IMR-90 (cell line): Measurements from ENCODE around the gene AKR1A1. TPM values are rescaled to one million over a fixed set of nuclear protein-coding genes. Genes with fewer than 3 reads are reported as not detected.

ENCODE experiments used
- ATAC-seq: fragments of 200-7000 bp; cut with Tn5 transposase; 2 replicates; pipeline ENCODE4 v1.9.1; 2020; ENCODE audit warnings: low read depth, mild to moderate bottlenecking, moderate library complexity
- BruUV-seq: library from RNA; stranded (reverse); fragments of 400-500 nt; replicated peaks from 2 replicates; lab custom pipeline; 2021; lab: Mats Ljungman, UMichigan
- CTCF ChIA-PET: fragments of 300-600 bp; formaldehyde crosslinking; extraction: SDS; loops from one replicate; lab custom pipeline; 2021; ENCODE audit warnings: antibody characterized with exemption; lab: Yijun Ruan, JAX
- POLR2A ChIA-PET: fragments of 300-600 bp; sonication (Branson Sonifier 250); formaldehyde crosslinking; loops from one replicate; lab custom pipeline; 2022; ENCODE audit warnings: antibody characterized with exemption; ENCODE audit not compliant: unreplicated experiment; lab: Charles Lee
- DNase-seq: peaks from one replicate; pipeline ENCODE4 v3.0.0; 2013
- H2AFZ ChIP-seq: replicated peaks from 2 replicates; pipeline ENCODE3; 2013; ENCODE audit warnings: low read length, mild to moderate bottlenecking; ENCODE audit not compliant: poor library complexity
- H2AK5ac ChIP-seq: 2 replicates; pipeline ENCODE4 v1.6.1; 2013; ENCODE audit warnings: low read depth, low read length, inconsistent platforms
- H2AK9ac ChIP-seq: replicated peaks from 2 replicates; pipeline ENCODE3; 2013; ENCODE audit warnings: mild to moderate bottlenecking, low read depth, low read length, moderate library complexity; ENCODE audit not compliant: poor library complexity
- H2BK120ac ChIP-seq: 2 replicates; pipeline ENCODE4 v1.6.1; 2013; ENCODE audit warnings: low read depth, low read length, inconsistent platforms
- H2BK15ac ChIP-seq: 3 replicates; pipeline ENCODE4 v1.6.1; 2013; ENCODE audit warnings: low read depth, low read length, inconsistent platforms
- H2BK20ac ChIP-seq: 2 replicates; pipeline ENCODE4 v1.6.1; 2013; ENCODE audit warnings: low read depth, mild to moderate bottlenecking, inconsistent platforms, low read length, moderate library complexity
- H2BK5ac ChIP-seq: 2 replicates; pipeline ENCODE4 v1.6.1; 2013; ENCODE audit warnings: mild to moderate bottlenecking, low read depth, low read length, inconsistent platforms; ENCODE audit not compliant: poor library complexity, severe bottlenecking
- H3K14ac ChIP-seq: replicated peaks from 2 replicates; pipeline ENCODE4 v1.6.1; 2013; ENCODE audit warnings: low read depth, low read length, inconsistent platforms
- H3K18ac ChIP-seq: 2 replicates; pipeline ENCODE4 v1.6.1; 2013; ENCODE audit warnings: low read depth, low read length, control low read depth
- H3K23ac ChIP-seq: 2 replicates; pipeline ENCODE4 v1.6.1; 2013; ENCODE audit warnings: low read depth, low read length, inconsistent platforms
- H3K27ac ChIP-seq: 2 replicates; pipeline ENCODE4 v1.5.1; 2013; ENCODE audit warnings: mild to moderate bottlenecking, control low read depth, low read length; ENCODE audit not compliant: insufficient read depth
- H3K27me3 ChIP-seq: 2 replicates; pipeline ENCODE4 v1.6.1; 2013; ENCODE audit warnings: low read length; ENCODE audit not compliant: control insufficient read depth, insufficient read depth
- H3K36me3 ChIP-seq: 2 replicates; pipeline ENCODE4 v1.6.1; 2013; ENCODE audit warnings: low read length, mixed read lengths; ENCODE audit not compliant: control insufficient read depth, insufficient read depth
- H3K4ac ChIP-seq: 2 replicates; pipeline ENCODE4 v1.6.1; 2013; ENCODE audit warnings: low read depth, low read length, inconsistent platforms
- H3K4me1 ChIP-seq: 2 replicates; pipeline ENCODE4 v1.6.1; 2013; ENCODE audit warnings: low read length, mixed read lengths; ENCODE audit not compliant: control insufficient read depth, insufficient read depth
- H3K4me2 ChIP-seq: 2 replicates; pipeline ENCODE4 v1.6.1; 2013; ENCODE audit warnings: low read depth, mild to moderate bottlenecking, control low read depth, low read length, moderate library complexity
- H3K4me3 ChIP-seq: 2 replicates; pipeline ENCODE4 v1.5.1; 2013; ENCODE audit warnings: low read depth, mild to moderate bottlenecking, control low read depth, low read length, moderate library complexity; ENCODE audit not compliant: insufficient read depth
- H3K56ac ChIP-seq: 2 replicates; pipeline ENCODE4 v1.6.1; 2013; ENCODE audit warnings: low read length, inconsistent platforms; ENCODE audit not compliant: insufficient read depth; ENCODE audit errors: extremely low read depth
- H3K79me1 ChIP-seq, 2 experiments: 2 replicates each; pipeline ENCODE4 v1.6.1; 2013; ENCODE audit warnings: low read length in 2 of 2, inconsistent platforms in 1 of 2, low read depth in 1 of 2
- H3K9ac ChIP-seq: 2 replicates; pipeline ENCODE4 v1.6.1; 2013; ENCODE audit warnings: low read depth, low read length, control low read depth
- H3K9me1 ChIP-seq: 2 replicates; pipeline ENCODE4 v1.6.1; 2013; ENCODE audit warnings: low read length, inconsistent platforms; ENCODE audit not compliant: insufficient read depth
- H3K9me3 ChIP-seq: 2 replicates; pipeline ENCODE4 v1.6.1; 2013; ENCODE audit warnings: low read length; ENCODE audit not compliant: control insufficient read depth, insufficient read depth
- H4K20me1 ChIP-seq: 2 replicates; pipeline ENCODE4 v1.6.1; 2013; ENCODE audit warnings: low read length, inconsistent platforms; ENCODE audit not compliant: insufficient read depth
- H4K5ac ChIP-seq: 2 replicates; pipeline ENCODE4 v1.6.1; 2013; ENCODE audit warnings: mild to moderate bottlenecking, low read depth, low read length, control low read depth
- H4K8ac ChIP-seq, 2 experiments: 2 replicates each; pipeline ENCODE4 v1.6.1; 2013; ENCODE audit warnings: low read depth in 2 of 2, low read length in 2 of 2, control low read depth in 1 of 2, inconsistent platforms in 1 of 2
- H4K91ac ChIP-seq: 2 replicates; pipeline ENCODE4 v1.6.1; 2013; ENCODE audit warnings: low read depth, low read length, inconsistent platforms; ENCODE audit not compliant: insufficient read depth
- CTCF ChIP-seq: conservative IDR thresholded peaks from 2 replicates; pipeline ENCODE4 v1.5.1; 2012; ENCODE audit warnings: mild to moderate bottlenecking, low read depth, low read length, improper control_type of control experiment
- POLR2A ChIP-seq: IDR thresholded peaks from 2 replicates; pipeline ENCODE4 v1.6.1; 2012; ENCODE audit warnings: mild to moderate bottlenecking, low read depth, low read length
- WGBS, 2 experiments: methylation state at CpG; one replicate each; pipeline versions ENCODE4 v1.1.5 to v1.1.7; 2013; ENCODE audit warnings: missing lambda C conversion rate in 2 of 2; ENCODE audit not compliant: insufficient read length in 1 of 2; ENCODE audit errors: extremely low coverage in 2 of 2; 5-methylcytosine and 5-hydroxymethylcytosine counted together
- dilution Hi-C: fragments of 300-500 bp; cut with HindIII; formaldehyde crosslinking; loops from one replicate; pipeline ENCODE4 v1.14.3; 2018; ENCODE audit warnings: low sequenced_read_pairs; ENCODE audit not compliant: unreplicated experiment
- in situ Hi-C: fragments of 300-500 bp; cut with MboI; formaldehyde crosslinking; loops from 3 replicates; pipeline ENCODE4 v1.14.3; 2019; ENCODE audit warnings: low sequenced_read_pairs, inconsistent platforms, mixed read lengths
- intact Hi-C: fragments of 100-400 bp; cut with micrococcal nuclease; formaldehyde crosslinking; loops from 2 replicates; pipeline ENCODE4 v1.10.0; 2022
- polyA plus RNA-seq, 3 experiments: library from polyadenylated mRNA; depleted of rRNA; stranded (reverse); fragments of >200 nt; gene quantifications; 2 replicates each; pipeline ENCODE4 v1.2.3, GENCODE V29; 2012; ENCODE audit warnings: low replicate concordance in 1 of 3
- total RNA-seq: library from RNA; depleted of rRNA; stranded (reverse); fragments of >200 nt; gene quantifications from 2 replicates; pipeline ENCODE4 v1.2.3, GENCODE V29; 2012

Gene AKR1A1
- total and polyA plus RNA-seq, 2 of the 4 experiments (the other 2 are of a cell fraction): 141 to 151 TPM

DNA sequence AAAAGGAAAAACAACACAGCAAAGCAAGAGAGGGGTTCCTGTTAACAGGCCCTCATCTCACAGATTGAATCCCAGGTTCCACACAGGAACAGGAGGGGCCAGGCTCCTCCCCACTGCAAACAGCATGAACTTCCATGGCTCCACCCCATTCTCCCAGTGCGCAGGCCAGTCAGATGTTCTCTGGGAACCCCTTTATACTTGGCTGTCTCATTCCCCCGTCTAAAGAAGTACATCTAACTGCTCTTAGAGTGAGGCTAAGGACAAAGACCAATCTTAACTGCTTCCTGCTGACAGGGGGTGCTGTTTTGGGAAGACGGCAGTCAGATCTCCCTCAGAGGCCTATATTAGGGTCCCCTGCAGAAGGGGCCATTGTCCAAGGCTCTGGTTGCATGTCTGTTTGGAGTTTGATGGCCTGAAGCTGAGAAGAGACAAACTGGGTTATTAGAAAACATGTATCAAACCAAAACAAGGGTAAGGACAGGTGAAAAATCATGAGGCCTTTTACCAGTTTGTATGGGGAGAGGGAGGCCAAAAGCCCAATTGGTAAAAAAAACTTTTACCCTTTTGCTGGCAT lies 22.7 kb downstream of the AKR1A1 start:
- H3K4me3 ChIP-seq: no peak overlapping the region
- H3K4me2 ChIP-seq: no peak overlapping the region
- TF ChIP-seq CTCF (no peak), POLR2A (no peak)
- ChIA-PET POLR2A (interaction anchor here (0.6 kb wide), 1 partner anchor 765 kb away, joined by 3 read pairs; the partner anchor contains the start of gene BTBD19), CTCF (no interaction called here)
- no peaks in the 10 kb centered on the region for H3K9me3 ChIP-seq
- ATAC-seq: 0 out of 2 replicates have a peak, but pooled peaks have one; percentile 31
- H2BK15ac ChIP-seq: no peak overlapping the region
- H4K20me1 ChIP-seq: no peaks in the 10 kb centered on the region
- dilution Hi-C loops (no loop called here), intact Hi-C loops (loop anchor here (5.0 kb wide), 1 partner anchor 561 kb away; the partner anchor contains the start of genes HECTD3 and UROD), in situ Hi-C loops (loop anchor here (5.0 kb wide), 1 partner anchor 216 kb away; no protein-coding TSS in a partner anchor)
- peaks cover 14% of the 10 kb centered on the region for H3K36me3 ChIP-seq
- no peak overlapping the region for H4K5ac ChIP-seq
- no peaks in the 10 kb centered on the region for H3K27me3 ChIP-seq
- no peak overlapping the region for H3K14ac ChIP-seq
- H3K9ac ChIP-seq: no peak overlapping the region
- no peak overlapping the region for H2BK5ac ChIP-seq
- no peak overlapping the region for H3K56ac ChIP-seq
- H3K27ac ChIP-seq: no peak overlapping the region
- H3K79me1 ChIP-seq: no peaks in the 10 kb centered on the region
- no peak overlapping the region for H3K18ac ChIP-seq
- H4K91ac ChIP-seq: no peak overlapping the region
- H3K4me1 ChIP-seq: no peaks in the 10 kb centered on the region
- H3K4ac ChIP-seq: no peak overlapping the region
- no CpG with 5 or more reads among the region's 3 CpGs for WGBS, 2 experiments
- H2BK20ac ChIP-seq: no peak overlapping the region
- no peak overlapping the region for H3K23ac ChIP-seq
- no TSS peak for BruUV-seq
- H4K8ac ChIP-seq: no peak overlapping the region
- H2BK120ac ChIP-seq: no peak overlapping the region
- no peak overlapping the region for H2AK9ac ChIP-seq
- H2AFZ ChIP-seq: no peak overlapping the region
- DNase-seq: no peak
- H3K9me1 ChIP-seq: no peaks in the 10 kb centered on the region
- no peak overlapping the region for H2AK5ac ChIP-seq
